ENCODE results near the gene HNRNPUL1. TPM values are rescaled to one million over a fixed set of nuclear protein-coding genes. Genes with fewer than 3 reads are reported as not detected.

Gene HNRNPUL1
- total and polyA plus RNA-seq, 2 donors (not counting 1 experiment from before 2014, with no cell fraction given), result 60.7 to 273 TPM

DNA sequence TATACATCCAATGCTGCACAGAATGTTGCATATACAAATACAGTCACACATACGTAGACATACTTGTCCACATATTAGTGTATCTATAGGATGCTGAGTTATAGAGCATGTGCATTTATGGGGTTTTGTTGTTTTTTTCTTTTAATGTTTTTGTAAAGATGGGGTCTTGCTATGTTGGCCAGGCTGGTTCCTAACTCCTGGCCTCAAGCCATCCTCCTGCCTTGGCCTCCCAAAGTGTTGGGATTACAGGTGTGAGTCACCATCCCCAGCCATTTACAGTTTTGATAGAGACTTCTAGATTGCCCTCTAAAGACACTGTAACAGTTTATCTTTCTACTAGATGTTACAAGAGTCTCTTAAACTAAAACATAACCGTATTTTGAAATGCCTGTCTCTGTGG lies 14.3 kb downstream of the HNRNPUL1 start:
- H4K20me1 ChIP-seq (ENCODE audit: control insufficient read depth, insufficient read depth, low read length, poor library complexity, severe bottlenecking), result peaks cover 30% of the 10 kb centered on the region
- H3K27ac ChIP-seq (ENCODE audit: low read length in 2 of 2), result no peak overlapping the region
- H3K9ac ChIP-seq (ENCODE audit: low read length), result no peak overlapping the region
- CTCF ChIA-PET, result interaction anchor here (1.0 to 2.0 kb wide), 2 partner anchors 72 to 74 kb away, joined by 3 to 7 read pairs; no protein-coding TSS in a partner anchor
- H3K36me3 ChIP-seq (replicated peaks in 1 of 2; ENCODE audit: control extremely low read depth in 1 of 2, control insufficient read depth in 1 of 2, extremely low read depth in 1 of 2, insufficient read depth in 2 of 2, low read length in 1 of 2), result peaks cover 18 to 89% of the 10 kb centered on the region in 2 experiments
- Mint-ChIP-seq H3K9me3 (ENCODE audit: insufficient read depth) (no peaks in the 10 kb centered on the region), H3K4me3 (no peak overlapping the region), H3K27me3 (no peaks in the 10 kb centered on the region), H3K27ac (no peak overlapping the region), H3K4me1 (no peaks in the 10 kb centered on the region)
- no peaks in the 10 kb centered on the region for H3K9me3 ChIP-seq (ENCODE audit: control extremely low read depth in 1 of 3, control insufficient read depth in 2 of 3, insufficient read depth in 1 of 3, low read length in 2 of 3)
- TF ChIP-seq, protein P1, sequence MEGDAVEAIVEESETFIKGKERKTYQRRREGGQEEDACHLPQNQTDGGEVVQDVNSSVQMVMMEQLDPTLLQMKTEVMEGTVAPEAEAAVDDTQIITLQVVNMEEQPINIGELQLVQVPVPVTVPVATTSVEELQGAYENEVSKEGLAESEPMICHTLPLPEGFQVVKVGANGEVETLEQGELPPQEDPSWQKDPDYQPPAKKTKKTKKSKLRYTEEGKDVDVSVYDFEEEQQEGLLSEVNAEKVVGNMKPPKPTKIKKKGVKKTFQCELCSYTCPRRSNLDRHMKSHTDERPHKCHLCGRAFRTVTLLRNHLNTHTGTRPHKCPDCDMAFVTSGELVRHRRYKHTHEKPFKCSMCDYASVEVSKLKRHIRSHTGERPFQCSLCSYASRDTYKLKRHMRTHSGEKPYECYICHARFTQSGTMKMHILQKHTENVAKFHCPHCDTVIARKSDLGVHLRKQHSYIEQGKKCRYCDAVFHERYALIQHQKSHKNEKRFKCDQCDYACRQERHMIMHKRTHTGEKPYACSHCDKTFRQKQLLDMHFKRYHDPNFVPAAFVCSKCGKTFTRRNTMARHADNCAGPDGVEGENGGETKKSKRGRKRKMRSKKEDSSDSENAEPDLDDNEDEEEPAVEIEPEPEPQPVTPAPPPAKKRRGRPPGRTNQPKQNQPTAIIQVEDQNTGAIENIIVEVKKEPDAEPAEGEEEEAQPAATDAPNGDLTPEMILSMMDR (IDR thresholded peaks at IDR 0.05), result no peak
- no peak for TF ChIP-seq EZH2 (IDR thresholded peaks at IDR 0.05; ENCODE audit: borderline replicate concordance, insufficient read depth, low read depth, low read length, poor library complexity, severe bottlenecking)
- ATAC-seq (ENCODE audit: low read depth) (no peak), DNase-seq (no peak)
- H3K27me3 ChIP-seq (replicated peaks in 1 of 4; ENCODE audit: control extremely low read depth in 1 of 4, control insufficient read depth in 3 of 4, insufficient read depth in 4 of 4, low read length in 3 of 4), result no peaks in the 10 kb centered on the region
- 83% methylated on average over 1 of the region's 2 CpGs for WGBS (ENCODE audit: insufficient coverage)
- H3K4me1 ChIP-seq (ENCODE audit: control insufficient read depth in 2 of 2, insufficient read depth in 2 of 2, low read length in 2 of 2), result no peaks in the 10 kb centered on the region
- peaks cover 19% of the 10 kb centered on the region for H3K79me2 ChIP-seq (ENCODE audit: control insufficient read depth, insufficient read depth, low read length)
- intact Hi-C loops (cut with micrococcal nuclease), result no loop called here
- H3K4me2 ChIP-seq (replicated peaks; ENCODE audit: low read depth, low read length, poor library complexity, severe bottlenecking), result no peak overlapping the region
- no peak overlapping the region for H2AFZ ChIP-seq (ENCODE audit: insufficient read depth, low read depth, low read length, poor library complexity, severe bottlenecking)
- POLR2A ChIA-PET, result interaction anchor here (0.6 kb wide), 1 partner anchor 9 kb away, joined by 5 read pairs; no protein-coding TSS in a partner anchor
- no peak overlapping the region for H3K4me3 ChIP-seq (ENCODE audit: control extremely low read depth in 1 of 5, extremely low read depth in 1 of 5, insufficient read depth in 1 of 5, low read depth in 2 of 5, low read length in 4 of 5)

DNA sequence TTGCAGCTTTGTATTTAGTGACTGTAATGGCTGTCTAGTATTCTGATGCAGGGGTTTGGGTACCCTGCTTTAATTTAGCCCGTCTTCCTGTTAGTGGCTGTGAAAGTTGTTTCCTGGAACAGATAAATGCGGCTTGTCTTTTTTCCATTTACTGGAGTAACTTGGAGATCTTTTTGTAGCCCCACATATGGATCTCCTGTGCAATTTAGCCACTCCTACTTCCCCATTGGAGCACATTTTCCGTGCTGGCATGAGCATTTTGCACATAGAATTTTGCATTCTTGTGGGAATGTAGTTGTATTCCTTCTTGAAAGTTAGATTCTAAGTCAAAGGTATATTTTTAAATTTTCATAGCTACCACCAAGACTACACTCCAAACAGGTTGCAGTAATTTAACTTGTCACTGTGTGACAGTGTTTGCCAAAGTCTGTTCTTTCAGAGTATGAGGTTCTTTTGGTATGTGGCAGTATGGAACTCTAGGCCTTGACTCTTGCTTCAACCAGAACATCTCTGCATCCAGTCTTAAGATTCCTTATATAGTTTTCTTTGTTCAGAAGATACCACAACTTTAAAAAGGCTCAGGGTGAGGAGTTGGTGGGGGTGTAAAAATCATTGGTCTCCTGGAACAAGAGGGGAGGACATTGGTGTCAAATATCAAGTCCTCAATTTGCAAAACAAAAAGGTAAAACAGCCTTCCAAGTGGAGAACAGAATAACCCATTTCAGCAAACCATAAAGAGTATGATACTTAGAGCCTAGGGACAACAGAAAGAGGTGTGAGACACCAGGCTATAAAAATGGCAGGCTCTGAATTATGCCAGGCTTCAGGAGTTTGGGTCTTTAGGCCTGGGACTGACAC lies 24.7 kb downstream of the HNRNPUL1 start:
- no peak for TF ChIP-seq EZH2 (IDR thresholded peaks at IDR 0.05; ENCODE audit: borderline replicate concordance, insufficient read depth, low read depth, low read length, poor library complexity, severe bottlenecking)
- TF ChIP-seq, protein P1 (IDR thresholded peaks at IDR 0.05), result no peak
- Mint-ChIP-seq H3K27ac (no peak overlapping the region), H3K27me3 (no peaks in the 10 kb centered on the region), H3K4me1 (no peaks in the 10 kb centered on the region), H3K4me3 (no peak overlapping the region), H3K9me3 (ENCODE audit: insufficient read depth) (no peaks in the 10 kb centered on the region)
- ATAC-seq (ENCODE audit: low read depth), result no peak
- intact Hi-C loops (cut with micrococcal nuclease), result no loop called here
- Histone ChIP-seq H3K79me2 (ENCODE audit: control insufficient read depth, insufficient read depth, low read length) (peaks cover 55% of the 10 kb centered on the region), H3K4me1 (ENCODE audit: control insufficient read depth in 2 of 2, insufficient read depth in 2 of 2, low read length in 2 of 2) (no peaks in the 10 kb centered on the region), H3K9me3 (ENCODE audit: control extremely low read depth in 1 of 3, control insufficient read depth in 2 of 3, insufficient read depth in 1 of 3, low read length in 2 of 3) (no peaks in the 10 kb centered on the region), H3K4me3 (ENCODE audit: control extremely low read depth in 1 of 5, extremely low read depth in 1 of 5, insufficient read depth in 1 of 5, low read depth in 2 of 5, low read length in 4 of 5) (no peak overlapping the region), H3K27ac (ENCODE audit: low read length in 2 of 2) (peak overlapping the region in 1 of 2 donors; percentile 15), H3K36me3 (replicated peaks in 1 of 2; ENCODE audit: control extremely low read depth in 1 of 2, control insufficient read depth in 1 of 2, extremely low read depth in 1 of 2, insufficient read depth in 2 of 2, low read length in 1 of 2) (peaks cover 9 to 78% of the 10 kb centered on the region in 2 experiments), H3K4me2 (replicated peaks; ENCODE audit: low read depth, low read length, poor library complexity, severe bottlenecking) (no peak overlapping the region), H3K9ac (ENCODE audit: low read length) (no peak overlapping the region), H4K20me1 (ENCODE audit: control insufficient read depth, insufficient read depth, low read length, poor library complexity, severe bottlenecking) (peaks cover 21% of the 10 kb centered on the region), H2AFZ (ENCODE audit: insufficient read depth, low read depth, low read length, poor library complexity, severe bottlenecking) (no peak overlapping the region), H3K27me3 (replicated peaks in 1 of 4; ENCODE audit: control extremely low read depth in 1 of 4, control insufficient read depth in 3 of 4, insufficient read depth in 4 of 4, low read length in 3 of 4) (no peaks in the 10 kb centered on the region)
- ChIA-PET CTCF (interaction anchor here (0.6 kb wide), 1 partner anchor 18 kb away, joined by 7 read pairs; no protein-coding TSS in a partner anchor), POLR2A (interaction anchor here (1.9 kb wide), 1 partner anchor 24 kb away, joined by 4 read pairs; no protein-coding TSS in a partner anchor)
- WGBS (ENCODE audit: insufficient coverage), result 100% methylated on average over 1 of the region's 3 CpGs
- DNase-seq, result no peak

Measured in B cell (primary cell).